HG02610 (cell line): Measurements from ENCODE around the gene POU3F1.

Experiments
- ATAC-seq: cut with Tn5 transposase; IDR thresholded peaks from one replicate; pipeline ENCODE4 v1.9.1; 2021; ENCODE audit warnings: mild to moderate bottlenecking, moderate library complexity; ENCODE audit not compliant: unreplicated experiment

The POU3F1 gene

DNA sequence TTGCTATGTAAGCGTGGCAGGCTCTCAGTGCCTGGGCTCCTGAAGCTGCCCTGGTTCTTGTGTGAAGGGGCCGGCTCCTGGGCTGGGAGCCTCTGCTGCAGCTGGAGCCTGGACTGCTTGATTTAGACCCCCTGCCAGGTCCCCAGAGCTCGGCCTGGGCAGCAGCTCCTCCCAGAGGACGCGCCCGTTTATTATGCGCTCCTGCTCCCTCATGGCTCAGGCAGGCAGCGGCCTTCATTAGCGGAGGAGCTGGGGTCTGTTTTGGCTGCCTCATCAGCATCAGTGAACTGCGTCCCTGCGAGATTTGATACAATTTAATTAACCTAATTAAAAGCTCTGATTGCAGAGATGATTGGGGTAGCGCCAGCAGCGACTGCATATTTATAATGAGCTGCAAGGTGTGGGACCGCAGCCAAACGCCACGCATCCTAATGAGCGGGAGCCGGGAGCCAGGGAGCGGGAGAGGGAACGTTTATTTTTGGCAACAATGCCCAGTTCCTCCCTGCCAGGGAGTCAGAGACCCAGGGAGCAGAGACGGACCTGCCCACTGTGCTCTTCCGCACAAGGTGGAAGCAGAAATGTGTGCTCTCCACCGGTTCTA is 17.4 kb downstream of the POU3F1 start:
- no peak for ATAC-seq

DNA sequence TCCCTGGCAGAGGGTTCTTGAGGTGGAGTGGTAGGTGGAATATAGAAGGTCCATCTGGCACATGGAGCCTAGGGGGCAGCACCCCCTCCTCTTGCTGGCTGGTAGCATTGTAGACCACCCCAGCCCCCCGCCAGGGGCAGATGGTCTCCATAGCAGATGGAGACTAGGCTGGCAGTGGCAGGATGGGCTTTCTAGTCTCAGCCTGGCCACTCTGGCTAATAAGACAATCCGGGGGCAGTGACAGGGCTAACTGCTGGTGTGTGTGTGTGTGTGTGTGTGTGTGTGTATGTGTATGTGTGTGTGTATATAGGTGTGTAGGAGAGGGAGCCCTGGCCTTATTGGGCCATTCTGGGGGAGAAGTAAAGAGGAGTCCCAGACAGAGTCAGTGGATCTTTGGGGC is 17.9 kb downstream of the POU3F1 start:
- no peak for ATAC-seq

DNA sequence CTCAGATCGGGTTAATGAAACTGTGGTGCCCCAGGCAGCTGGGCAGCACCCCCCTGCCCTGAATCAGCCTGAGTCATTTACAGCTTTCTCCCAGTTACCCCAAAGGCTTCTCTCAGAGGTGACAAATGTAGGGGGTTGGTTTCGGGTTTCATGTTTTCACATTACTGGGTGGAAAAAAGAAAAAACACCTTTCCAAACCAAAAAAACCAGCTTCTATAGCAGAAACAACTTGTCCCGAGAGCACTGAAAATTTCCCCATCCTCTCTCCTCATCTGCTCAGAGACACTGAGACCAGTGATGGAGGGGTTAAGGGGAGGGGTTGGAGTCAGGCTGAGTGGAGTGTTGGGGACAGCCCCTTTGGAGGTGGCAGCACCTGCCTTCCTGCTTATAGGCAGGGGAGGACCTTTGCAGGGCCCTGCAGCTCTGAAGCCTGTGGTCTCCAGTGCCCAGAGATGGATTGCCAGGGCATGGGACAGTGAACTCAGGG is 18.4 kb downstream of the POU3F1 start:
- peak; percentile 75 for ATAC-seq

DNA sequence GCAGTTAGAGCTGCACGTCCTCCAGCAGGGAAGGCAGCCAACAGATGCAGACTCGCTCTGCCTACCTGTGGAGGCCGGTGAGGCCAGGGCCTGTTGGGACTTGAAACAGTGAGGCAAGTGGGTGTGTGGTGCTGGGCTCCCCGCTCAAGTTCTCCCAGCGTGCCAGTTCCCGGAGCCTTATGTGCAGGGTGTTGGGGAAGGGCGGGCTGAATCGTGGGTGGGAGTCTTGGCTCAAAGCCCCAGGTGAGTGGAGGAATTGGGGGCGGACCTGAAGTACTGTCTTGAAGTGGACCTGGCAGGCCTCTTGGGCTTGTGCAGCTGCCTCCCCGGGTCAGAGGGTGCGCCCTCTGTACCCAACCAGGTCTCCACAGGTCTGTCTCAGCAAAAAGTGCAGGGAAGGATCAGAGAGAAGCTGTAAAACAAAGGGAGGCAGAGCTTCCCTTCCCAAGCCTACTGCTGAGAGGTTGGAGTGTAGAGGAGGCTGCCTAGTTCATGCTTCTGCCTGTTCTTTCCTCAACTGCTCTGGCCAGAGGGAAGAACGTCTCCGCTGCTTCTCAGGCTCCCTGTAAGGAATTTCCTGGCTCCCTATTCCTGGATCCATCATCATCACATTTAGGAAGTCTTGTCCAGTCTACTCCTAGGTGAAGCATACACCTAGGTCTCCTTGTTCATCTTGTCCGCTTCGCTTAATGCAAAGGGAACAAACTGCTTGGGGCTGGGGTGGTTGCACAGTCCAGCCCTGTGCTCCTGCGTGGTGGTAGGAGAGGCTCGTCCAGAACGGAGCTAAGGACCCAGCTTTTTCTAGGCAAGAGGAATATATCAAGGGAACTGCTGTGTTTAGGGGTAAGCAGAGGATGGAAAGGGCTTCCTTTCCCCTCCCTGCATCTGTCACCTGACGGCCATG is 19.1 kb downstream of the POU3F1 start:
- no peak for ATAC-seq

DNA sequence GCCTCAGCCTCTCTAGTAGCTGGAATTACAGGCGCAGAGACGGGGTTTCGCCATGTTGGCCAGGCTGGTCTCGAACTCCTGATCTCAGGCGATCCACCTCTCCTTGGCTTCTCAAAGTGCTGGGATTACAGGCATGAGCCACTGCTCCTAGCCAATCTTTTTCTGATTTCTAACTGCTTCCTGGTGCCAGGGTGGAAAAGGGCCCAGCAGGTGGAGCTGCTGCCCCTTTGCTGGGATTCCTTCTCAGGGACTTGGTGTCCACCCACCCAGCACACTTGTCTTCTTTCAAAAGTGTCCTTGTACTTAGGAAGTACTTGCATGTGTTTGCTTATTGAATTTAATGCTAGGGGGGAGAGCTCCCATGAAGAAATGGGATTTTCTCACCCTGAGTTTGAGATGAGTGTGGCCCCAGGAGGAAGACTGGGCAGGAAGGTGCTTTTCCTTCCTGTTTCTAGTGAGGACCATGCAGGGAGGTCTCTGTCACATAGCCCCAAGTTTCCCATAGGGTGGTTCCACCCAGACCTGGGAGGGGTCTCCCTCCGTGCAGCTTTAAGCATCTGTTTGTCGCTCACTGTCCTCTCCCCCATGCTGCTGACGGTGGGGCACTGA is 19.9 kb downstream of the POU3F1 start:
- no peak for ATAC-seq

DNA sequence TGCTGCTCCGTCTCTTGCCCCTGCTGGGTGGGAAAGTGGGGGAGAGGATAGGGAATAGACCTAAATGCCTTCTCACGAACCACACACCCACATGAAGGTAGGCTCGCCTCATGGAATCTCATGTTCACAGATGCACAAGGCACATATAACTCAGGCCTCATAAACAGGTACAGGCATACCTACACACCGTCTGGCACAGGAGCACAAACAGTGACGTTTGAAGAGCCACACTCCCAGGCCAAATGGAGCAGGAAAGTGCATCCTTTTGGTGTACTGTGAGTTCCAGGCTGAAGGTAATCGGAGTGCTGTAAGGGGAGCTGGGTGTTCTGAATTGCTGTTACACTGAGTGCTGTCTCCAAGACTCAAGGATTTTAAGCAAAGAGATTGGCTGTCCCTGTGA is 20.9 kb downstream of the POU3F1 start:
- no peak for ATAC-seq

DNA sequence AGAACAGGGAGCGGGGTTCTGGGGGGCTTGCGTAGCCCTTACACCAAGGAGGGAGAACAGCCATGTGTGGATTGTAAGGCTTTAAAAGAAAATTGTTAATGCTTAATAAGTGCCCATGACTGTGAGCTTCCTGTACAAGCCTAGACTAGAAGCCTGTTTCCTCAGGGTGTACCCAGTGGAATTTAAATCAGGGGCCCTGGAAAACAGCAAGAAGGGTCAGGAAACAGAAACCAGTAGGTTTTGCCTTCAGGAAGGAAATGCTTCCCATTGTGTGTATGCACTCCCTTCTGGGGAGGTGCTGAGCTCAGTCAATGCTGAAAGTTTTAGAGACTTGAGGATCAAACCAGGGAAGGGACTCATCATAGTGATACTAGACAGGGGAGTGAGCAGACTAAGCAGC is 21.4 kb downstream of the POU3F1 start:
- ATAC-seq = no peak

DNA sequence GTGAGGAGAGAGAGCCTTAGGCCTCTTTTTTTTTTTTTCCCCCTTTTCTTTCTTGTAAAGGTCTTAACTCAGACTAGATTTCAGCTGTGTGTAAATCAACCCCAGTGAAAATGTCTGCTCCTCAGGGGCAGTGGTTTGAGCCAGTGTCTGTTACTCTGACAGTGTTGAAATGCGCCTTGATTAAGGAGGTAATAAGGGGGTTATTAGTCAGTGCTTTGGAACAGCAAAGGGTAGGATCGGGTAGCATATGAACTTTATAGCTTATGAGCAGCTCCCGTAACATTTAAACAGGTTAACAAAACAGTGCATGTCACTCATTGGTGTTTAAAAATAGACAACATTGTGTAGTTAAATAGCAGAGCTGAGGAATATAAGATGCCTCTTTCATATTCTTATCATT is 23.8 kb downstream of the POU3F1 start:
- no peak for ATAC-seq

DNA sequence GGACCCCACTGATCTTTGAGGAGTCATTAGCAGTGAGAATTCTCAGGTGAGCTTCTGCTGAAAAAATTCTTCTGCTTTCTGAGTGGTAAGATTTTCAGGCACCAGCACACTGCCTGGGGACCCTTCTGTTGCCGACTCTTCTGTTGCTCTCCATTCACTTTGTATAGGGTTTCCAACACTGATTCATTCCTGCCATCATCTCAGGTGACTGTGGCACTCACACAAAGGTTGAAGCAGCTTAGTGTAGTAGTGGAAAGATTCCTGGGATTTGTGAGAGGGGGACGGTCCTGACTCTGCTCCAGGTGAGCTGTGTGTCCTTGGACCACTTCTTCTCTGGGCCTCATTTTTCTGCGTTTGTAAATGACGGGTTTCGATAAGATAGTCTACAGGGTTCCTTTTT is 24.6 kb downstream of the POU3F1 start:
- no peak for ATAC-seq

DNA sequence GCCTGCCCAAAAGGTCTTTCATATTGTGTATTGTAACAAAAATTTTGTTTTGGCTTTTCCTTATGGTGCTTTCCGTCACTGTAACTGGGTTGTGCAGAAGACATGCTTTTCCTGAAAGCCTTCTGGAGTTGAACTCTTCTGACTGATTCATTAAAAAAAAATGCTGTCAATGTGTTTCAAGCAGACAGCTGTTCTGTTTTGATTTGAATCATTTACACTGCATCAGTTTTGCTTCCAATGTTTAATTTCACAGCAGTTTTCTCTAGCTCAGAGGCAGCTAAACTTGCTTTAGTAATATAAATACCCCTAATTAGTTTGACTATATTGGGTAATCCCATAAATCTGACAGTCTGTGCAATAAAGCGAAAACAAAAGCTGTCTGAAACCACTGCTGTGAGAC is 26.2 kb downstream of the POU3F1 start:
- ATAC-seq = no peak

DNA sequence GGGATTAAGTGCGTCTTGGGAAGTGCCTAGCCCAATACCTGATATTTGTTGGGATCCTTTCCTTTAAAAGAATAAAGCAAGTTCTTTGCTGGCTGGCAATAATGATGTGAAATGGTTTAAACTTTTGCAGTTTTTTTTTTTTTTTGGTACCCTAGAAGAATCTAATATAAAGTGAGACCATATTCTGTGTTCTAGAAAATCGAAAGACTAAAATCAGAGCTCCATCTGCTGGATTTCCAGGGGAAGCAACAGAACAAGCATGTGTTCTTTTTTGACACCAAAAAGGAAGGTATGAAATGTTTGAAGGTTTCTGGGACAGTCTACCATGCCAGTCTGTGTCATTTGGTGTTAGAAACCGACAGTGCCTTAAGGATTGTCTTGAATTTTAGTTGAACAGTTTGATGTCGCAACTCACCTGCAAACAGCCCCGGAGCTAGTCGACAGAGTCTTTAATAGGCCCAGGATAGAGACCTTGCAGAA is 27.7 kb downstream of the POU3F1 start:
- ATAC-seq = no peak

DNA sequence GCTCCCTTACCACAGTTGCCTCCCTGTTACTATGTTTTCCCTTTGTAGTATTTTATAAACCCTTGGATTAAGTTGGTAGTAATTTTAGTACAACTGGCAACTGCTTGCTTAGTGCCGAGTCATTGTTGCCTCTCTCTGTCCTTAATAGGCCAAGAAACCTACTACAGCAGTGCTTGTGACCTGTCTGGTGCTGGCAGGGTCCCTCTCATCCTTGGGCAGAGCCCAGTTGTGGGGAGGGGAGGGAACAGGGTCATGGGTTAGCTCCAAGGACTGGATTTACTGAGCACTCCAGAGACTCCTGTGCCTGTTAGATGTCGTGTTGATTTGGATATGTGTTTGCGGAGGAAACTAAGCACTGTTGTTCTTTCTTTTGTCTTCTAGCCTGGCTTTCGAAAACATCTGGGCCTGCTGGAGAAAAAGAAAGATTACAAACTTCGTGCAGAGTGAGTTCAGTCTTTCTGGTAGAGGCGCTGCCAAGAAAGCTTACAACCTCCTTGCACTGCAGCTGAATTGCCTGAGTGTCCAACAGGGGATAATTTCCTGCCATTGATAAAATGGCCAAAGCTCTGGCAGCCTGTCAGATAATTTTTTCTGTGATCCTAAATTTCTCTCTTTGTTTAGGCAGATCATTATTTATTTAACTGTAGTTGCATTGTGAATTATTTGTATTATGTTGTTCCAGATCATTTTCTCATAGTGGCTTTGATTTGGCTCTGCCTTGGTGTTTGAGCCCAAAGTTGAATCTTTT is 30.4 kb downstream of the POU3F1 start:
- ATAC-seq = no peak

DNA sequence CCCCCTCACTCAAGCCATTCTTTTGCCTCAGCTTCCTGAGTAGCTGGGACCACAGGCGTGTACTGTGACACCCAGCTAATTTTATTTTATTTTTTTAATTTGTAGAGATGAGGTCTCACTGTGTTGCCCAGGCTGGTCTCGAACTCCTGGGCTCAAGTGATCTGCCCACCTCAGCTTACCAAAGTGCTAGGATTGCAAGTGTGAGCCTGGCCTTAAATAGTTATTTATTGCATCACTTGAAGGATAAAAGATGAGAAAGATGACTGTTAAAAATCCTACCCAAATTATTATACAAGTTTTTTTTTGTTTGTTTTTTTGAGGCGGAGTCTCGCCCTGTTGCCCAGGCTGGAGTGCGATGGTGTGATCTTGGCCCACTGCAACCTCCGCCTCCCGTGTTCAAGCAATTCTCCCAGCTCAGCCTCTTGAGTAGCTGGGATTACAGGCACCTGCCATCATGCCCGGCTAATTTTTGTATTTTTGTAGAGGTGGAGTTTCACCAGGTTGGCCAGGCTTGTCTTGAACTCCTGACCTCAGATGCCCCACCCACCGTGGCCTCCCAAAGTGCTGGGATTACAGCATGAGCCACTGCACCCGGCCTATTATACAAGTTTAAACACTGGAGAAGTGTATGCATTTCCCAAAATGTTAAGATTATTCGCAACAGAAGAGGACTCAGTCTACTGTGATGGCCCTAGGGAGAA is 31.7 kb downstream of the POU3F1 start:
- ATAC-seq = no peak

DNA sequence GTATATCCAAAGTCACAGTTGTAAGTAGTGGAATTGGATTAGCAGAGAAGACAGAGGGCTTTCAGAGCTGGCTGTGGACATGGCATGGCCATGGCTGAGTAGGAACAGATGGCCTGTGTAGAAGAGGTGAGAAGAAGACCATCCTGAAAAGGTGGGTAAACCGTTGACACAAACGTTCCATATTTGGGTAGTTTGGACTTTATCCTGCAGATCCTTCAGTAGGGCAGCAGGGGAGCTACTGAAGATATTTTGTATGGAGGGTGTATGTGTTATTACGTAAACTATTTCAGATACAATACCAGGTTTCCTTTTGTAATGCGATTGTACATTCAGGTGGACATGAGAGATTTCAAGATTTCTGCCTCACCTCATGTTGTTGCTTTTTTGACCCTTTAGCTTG is 32.4 kb downstream of the POU3F1 start:
- no peak for ATAC-seq

DNA sequence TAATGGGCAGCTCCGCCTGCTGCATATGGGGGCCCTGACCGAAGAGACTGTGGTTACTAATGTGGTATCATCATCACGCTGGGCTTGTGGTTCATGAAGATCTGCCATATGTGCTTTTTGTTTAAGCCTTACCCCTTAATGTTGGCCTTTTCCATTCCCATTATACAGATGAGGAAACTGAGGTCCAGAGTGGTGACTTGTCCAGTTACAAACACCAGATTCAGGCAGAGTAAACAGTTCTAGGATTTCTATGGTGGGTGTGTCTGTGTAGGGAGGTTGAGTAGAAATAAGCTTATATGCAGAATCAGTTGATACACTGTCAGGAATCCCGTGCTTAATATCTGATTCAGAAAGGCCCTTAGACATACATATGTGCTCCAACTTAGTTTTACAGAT is 33.4 kb downstream of the POU3F1 start:
- no peak for ATAC-seq

DNA sequence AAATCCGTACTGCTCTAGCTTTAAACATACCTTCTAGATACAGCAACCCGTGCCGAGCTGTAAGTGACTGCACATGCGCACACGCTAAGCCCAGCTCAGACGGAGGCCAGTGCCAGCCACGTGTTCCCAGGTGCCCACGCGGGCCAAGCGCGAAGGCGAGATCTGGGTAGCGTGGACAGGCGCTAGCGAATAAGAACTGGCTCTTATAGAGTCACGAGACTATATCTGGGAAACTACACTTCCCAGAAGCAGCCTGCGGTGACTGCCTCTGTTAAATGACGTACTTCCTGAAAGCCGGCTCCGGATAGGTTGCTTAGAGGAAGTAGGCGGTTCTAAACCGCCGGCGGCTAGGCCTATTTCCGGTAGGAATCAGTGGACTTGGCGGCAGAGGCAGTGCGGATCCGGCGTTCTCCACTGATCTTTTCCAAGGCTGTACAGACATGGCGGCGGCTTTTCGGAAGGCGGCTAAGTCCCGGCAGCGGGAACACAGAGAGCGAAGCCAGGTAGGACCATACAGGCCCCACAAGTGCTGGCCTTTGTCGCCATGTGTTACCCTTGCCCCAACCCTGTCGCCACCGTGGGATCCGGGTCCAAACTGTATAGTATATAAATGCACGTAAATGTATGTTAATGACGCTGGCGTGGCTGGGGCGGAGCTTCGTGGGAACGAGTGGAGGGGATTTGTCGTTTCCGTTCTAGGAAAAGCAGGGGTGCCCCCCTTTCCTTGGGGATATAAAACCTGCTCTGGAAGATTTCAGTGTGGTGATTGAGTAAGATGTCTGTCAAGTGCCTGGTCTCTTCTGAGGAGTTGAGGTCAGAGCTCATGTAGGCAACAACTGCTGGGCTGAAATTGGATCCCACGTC is 34.0 kb downstream of the POU3F1 start, which contains the start of gene UTP11:
Gene UTP11, plus strand, starts transcription at position 372 of the 864 bp plus-strand sequence. Its CDS starts 69 bp downstream, at position 441.
- peak; percentile 87 for ATAC-seq

DNA sequence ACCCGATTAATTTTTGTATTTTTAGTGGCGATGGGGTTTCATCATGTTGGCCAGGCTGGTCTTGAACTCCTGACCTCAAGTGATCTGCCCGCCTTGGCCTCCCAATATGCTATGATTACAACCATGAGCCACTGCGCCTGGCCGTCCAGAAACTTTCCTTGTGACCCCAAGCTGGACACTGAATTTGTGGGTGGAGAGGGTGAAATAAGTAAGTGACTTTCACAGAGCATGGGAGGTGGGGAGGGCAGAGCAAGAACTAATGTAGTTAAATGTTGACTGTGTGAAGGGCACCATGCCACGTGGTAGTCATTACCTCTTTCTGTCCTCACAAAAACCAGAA is 36.8 kb downstream of the POU3F1 start:
- ATAC-seq = no peak

DNA sequence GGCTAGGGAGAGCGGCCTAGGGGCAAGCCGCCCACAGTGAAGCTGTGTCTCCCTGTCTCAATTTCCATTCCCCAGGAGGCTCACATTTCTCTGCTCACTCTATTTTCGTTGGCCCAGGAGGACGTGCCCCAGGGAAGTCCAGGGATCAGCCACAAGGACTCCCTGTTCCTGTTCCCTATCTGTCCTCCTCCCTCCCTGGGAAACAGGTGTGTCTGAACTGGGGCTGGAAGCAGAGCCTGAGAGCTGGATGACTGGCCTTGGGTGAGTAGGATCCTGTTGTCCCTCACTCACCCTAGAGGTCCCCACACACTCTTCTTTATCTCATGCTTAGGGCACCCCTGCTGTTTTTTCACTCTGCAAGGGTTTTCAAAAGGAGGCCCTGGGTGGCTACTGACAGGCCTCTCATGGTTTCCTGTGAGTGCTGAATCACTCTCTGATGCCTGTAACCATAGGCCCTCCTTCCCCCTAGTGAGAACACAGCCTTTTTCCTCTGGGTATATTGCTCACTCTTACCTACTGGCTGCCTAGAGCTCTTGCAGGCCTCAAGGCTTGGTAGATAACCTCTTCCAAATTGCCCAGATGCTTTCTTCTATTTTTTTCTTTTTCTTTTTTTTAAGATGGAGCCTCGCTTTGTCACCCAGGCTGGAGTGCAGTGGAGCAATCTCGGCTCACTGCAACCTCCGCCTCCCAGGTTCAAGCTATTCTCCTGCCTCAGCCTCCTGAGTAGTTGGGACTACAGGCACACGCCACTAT is 37.3 kb downstream of the POU3F1 start:
- no peak for ATAC-seq
